Chondrocyte (in vitro differentiated cells): ENCODE results near the gene TCP10L. TPM values are rescaled to one million over a fixed set of nuclear protein-coding genes. Genes with fewer than 3 reads are reported as not detected.

ENCODE experiments used
- DNase-seq: peaks from one replicate; pipeline ENCODE4 v3.0.0; 2021; ENCODE audit warnings: mixed read lengths, low spot score
- H3K27ac Mint-ChIP-seq: one replicate; pipeline ENCODE4 v1.8.0; 2021; ENCODE audit warnings: mild to moderate bottlenecking, moderate library complexity, mixed read lengths; ENCODE audit not compliant: unreplicated experiment
- H3K27me3 Mint-ChIP-seq: 2 replicates; pipeline ENCODE4 v1.8.0; 2021; ENCODE audit warnings: low read depth, mixed read lengths
- H3K36me3 Mint-ChIP-seq: 2 replicates; pipeline ENCODE4 v1.8.0; 2021; ENCODE audit warnings: low read depth, mixed read lengths
- H3K4me1 Mint-ChIP-seq: 2 replicates; pipeline ENCODE4 v1.8.0; 2021; ENCODE audit warnings: low read depth, mild to moderate bottlenecking, mixed read lengths
- H3K4me3 Mint-ChIP-seq: one replicate; pipeline ENCODE4 v1.8.0; 2021; ENCODE audit warnings: mild to moderate bottlenecking, moderate library complexity, mixed read lengths; ENCODE audit not compliant: unreplicated experiment
- H3K9me3 Mint-ChIP-seq: 2 replicates; pipeline ENCODE4 v1.8.0; 2021; ENCODE audit warnings: low read depth, mixed read lengths
- CTCF ChIP-seq: fragments of 200-600 bp; sonication (generic); IDR thresholded peaks from 2 replicates; pipeline ENCODE4 v1.5.0; 2021; ENCODE audit warnings: antibody characterized with exemption, mild to moderate bottlenecking, moderate library complexity
- total RNA-seq: library from RNA; stranded (reverse); gene quantifications from 3 replicates; pipeline ENCODE4 v1.2.1, GENCODE V29; 2021

Gene TCP10L
- total RNA-seq, 1 donor from 2014 or later = 0.40 TPM

- TF ChIP-seq CTCF = no peak
- Mint-ChIP-seq H3K27me3 (peaks cover 25% of the 10 kb centered on the region), H3K27ac (no peak overlapping the region), H3K4me1 (no peaks in the 10 kb centered on the region), H3K36me3 (no peaks in the 10 kb centered on the region), H3K9me3 (no peaks in the 10 kb centered on the region), H3K4me3 (no peak overlapping the region)
- no peak for DNase-seq
Observed at GRCh38 chr21:32580949-32581348, 4.4 kb downstream of the TCP10L start.

GRCh38 chr21:32578107-32578691 is 7.1 kb downstream of the TCP10L start:
- H3K27me3 Mint-ChIP-seq = peaks cover 30% of the 10 kb centered on the region
- no peaks in the 10 kb centered on the region for H3K4me1 Mint-ChIP-seq
- no peak overlapping the region for H3K4me3 Mint-ChIP-seq
- no peak overlapping the region for H3K27ac Mint-ChIP-seq
- peak; percentile 50 for TF ChIP-seq CTCF
- no peaks in the 10 kb centered on the region for H3K9me3 Mint-ChIP-seq
- H3K36me3 Mint-ChIP-seq = no peaks in the 10 kb centered on the region
- no peak for DNase-seq

DNA sequence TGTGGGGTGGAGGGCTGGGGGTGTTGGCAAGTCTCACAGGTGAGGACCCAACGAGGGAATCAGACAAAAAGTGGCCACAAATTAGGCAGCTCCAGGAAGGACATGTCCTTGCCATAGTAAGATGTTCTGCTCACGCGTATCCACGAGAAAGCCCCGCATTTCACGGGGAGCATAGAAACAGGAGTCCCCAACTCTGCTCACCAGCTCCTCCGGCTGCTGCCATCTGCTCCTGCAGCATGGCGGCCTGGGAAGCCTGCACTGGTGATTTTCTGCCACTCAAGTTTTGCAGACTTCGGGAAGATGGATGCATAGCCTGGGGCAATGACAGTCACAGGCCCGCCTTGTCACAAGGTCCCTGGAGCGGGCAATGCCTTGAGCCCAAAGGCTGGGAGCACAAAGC is 9.3 kb downstream of the TCP10L start:
- Mint-ChIP-seq H3K4me3 (no peak overlapping the region), H3K36me3 (no peaks in the 10 kb centered on the region), H3K27me3 (peaks cover 31% of the 10 kb centered on the region), H3K9me3 (no peaks in the 10 kb centered on the region), H3K4me1 (no peaks in the 10 kb centered on the region), H3K27ac (no peak overlapping the region)
- no peak for TF ChIP-seq CTCF
- no peak for DNase-seq

DNA sequence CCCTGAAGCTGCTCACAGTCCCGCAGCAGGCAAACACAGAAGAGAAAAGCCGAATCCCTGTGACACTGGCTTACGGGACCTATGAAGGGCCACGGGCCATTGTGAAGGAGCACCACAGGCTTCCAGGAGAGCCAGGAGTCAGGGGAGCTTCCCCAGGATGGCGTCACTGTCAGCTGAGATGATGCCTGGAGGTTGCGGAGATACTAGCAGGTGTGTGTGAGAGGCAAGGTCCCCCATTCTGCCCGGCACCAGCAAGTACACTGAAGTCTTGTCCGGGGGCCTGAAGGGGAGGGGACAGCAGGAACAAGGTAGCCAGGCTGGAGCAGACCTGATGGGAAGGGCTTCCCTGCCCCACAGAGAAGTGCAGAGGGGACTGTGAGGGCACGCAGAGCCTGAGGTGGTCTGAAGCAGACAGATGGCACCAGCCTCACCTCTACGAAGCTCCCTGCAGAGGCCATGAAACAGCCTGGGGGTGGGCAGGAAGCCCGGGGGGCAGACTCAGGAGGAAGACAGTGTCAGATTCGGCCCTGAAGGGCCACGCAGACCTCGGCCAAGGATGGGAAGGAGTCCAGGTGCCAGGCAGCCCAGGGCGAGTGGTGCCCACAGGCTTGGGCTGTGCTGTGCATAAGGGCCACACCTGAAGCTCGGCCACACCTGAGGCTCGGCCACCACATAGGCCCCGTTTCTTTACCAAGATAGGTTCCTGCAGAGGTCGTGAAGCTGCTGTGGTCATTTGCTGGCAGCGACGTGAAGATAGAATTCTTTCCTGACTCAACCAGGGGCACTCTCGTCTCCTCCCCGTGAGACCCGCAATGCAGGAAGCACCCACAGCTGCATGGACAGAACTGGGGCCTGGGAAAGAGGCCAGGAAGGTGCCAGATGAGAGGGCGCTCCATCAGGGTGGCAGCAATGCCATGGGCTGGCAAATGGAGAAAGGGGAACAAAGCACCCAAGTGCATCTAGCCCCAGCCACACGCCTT is 10.1 kb downstream of the TCP10L start:
- H3K4me3 Mint-ChIP-seq = no peak overlapping the region
- H3K27ac Mint-ChIP-seq = no peak overlapping the region
- peaks cover 31% of the 10 kb centered on the region for H3K27me3 Mint-ChIP-seq
- no peaks in the 10 kb centered on the region for H3K4me1 Mint-ChIP-seq
- TF ChIP-seq CTCF = no peak
- no peak for DNase-seq
- H3K9me3 Mint-ChIP-seq = no peaks in the 10 kb centered on the region
- no peaks in the 10 kb centered on the region for H3K36me3 Mint-ChIP-seq

DNA sequence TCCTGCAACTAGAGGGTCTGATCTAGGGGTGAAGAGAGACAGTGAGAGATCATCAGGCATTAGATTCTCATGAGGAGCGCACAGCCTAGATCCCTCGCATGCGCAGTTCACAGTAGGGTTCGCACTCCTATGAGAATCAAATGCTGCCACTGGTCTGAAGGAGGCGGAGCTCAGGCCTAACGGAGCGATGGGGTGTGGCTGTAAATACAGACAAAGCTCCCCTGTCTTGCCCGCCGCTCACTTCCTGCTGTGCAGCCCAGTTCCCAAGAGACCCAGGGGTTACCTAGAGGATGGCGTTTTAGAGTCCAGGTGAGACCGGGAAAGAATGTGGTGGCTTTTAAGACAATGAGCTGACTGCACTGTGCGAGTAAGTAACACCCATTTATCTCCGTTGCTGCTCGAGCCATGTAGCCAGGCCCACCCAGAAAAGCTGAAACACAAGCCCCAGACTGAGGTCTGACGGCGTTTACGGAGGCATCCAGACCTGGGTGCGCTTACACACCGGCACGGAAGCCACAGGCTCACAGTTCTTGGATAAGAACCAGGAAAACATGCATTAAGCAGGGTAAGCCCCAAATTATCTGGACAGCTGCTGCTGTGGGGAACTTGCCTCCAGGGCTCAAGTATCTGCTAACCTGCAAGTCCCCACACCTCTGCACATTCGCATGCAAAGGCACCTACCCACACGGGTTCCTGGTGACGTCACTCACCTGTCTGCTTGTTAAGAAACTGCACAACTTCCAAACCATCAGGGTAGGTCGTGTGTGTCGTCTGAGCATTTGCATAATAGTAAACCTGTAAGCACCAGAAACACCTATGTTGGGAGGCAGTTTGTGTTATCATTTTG is 12.5 kb downstream of the TCP10L start:
- Mint-ChIP-seq H3K4me1 (peaks cover 10% of the 10 kb centered on the region), H3K36me3 (no peaks in the 10 kb centered on the region), H3K27me3 (peaks cover 21% of the 10 kb centered on the region), H3K27ac (no peak overlapping the region), H3K9me3 (no peaks in the 10 kb centered on the region), H3K4me3 (no peak overlapping the region)
- DNase-seq = no peak
- no peak for TF ChIP-seq CTCF
